HepG2 (cell line): ENCODE results near the gene UGT1A8. TPM values are rescaled to one million over a fixed set of nuclear protein-coding genes. Genes with fewer than 3 reads are reported as not detected.

ENCODE experiments used
- ATAC-seq: fragments of 200-7000 bp; cut with Tn5 transposase; 3 replicates; pipeline ENCODE4 v1.9.1; 2020; ENCODE audit warnings: mild to moderate bottlenecking, moderate library complexity
- BruUV-seq: library from RNA; stranded (reverse); fragments of 400-500 nt; replicated peaks from 2 replicates; lab custom pipeline; 2021; lab: Mats Ljungman, UMichigan
- CTCF ChIA-PET: fragments of 300-600 bp; formaldehyde crosslinking; extraction: SDS; loops from one replicate; lab custom pipeline; 2021; ENCODE audit warnings: low total read pairs, inconsistent platforms, low intra/inter-chr PET ratio; lab: Yijun Ruan, JAX
- POLR2A ChIA-PET: fragments of 350-600 bp; sonication (Branson Sonifier 250); formaldehyde crosslinking; loops from one replicate; lab custom pipeline; 2020; ENCODE audit warnings: antibody characterized with exemption, inconsistent platforms; lab: Yijun Ruan, JAX
- DNase-seq: peaks from one replicate; pipeline ENCODE4 v3.0.0-alpha.2; 2015; ENCODE audit warnings: low spot score
- FAIRE-seq: peaks from 3 replicates; lab custom pipeline; 2011; peaks lifted over from hg19 to GRCh38; lab: Jason Lieb, UNC
- H2AFZ ChIP-seq: one replicate; pipeline ENCODE4 v1.6.1; 2011; ENCODE audit warnings: low read length, inconsistent platforms
- H3K27ac ChIP-seq: fragments of 300-600 bp; 3 replicates; pipeline ENCODE4 v1.8.0; 2011; ENCODE audit warnings: mixed run types, mild to moderate bottlenecking, mixed read lengths, low read length, inconsistent platforms; ENCODE audit not compliant: insufficient read depth; ENCODE audit errors: extremely low read length
- H3K27me3 ChIP-seq, 2 experiments: fragments of 200-600 bp in 1 of 2; 2 replicates in 1 of 2; 3 replicates in 1 of 2; pipeline versions ENCODE4 v1.6.0 to v1.8.0; 2011; ENCODE audit warnings: low read length in 2 of 2, mild to moderate bottlenecking in 2 of 2, moderate library complexity in 2 of 2, inconsistent platforms in 1 of 2; ENCODE audit not compliant: insufficient read depth in 2 of 2, control insufficient read depth in 1 of 2
- H3K36me3 ChIP-seq, 2 experiments: fragments of 200-600 bp in 1 of 2; replicated peaks in 1 of 2; 2 replicates in 1 of 2; 3 replicates in 1 of 2; pipeline versions ENCODE4 v1.5.1 to v1.8.0; 2011; ENCODE audit warnings: low read length in 2 of 2, inconsistent platforms in 1 of 2; ENCODE audit not compliant: insufficient read depth in 2 of 2, control insufficient read depth in 1 of 2
- H3K4me1 ChIP-seq: 2 replicates; pipeline ENCODE4 v1.5.1; 2012; ENCODE audit warnings: low read length, inconsistent platforms; ENCODE audit not compliant: insufficient read depth
- H3K4me2 ChIP-seq: 2 replicates; pipeline ENCODE4 v1.6.0; 2011; ENCODE audit warnings: low read depth, low read length, inconsistent platforms
- H3K4me3 ChIP-seq, 3 experiments: fragments of 200-600 bp in 1 of 3; sonication (generic), shearing (Covaris generic) in 1 of 3; replicated peaks in 1 of 3; 2 replicates each; pipeline ENCODE4 v1.5.1; 2011 to 2016; ENCODE audit warnings: low read length in 3 of 3, inconsistent platforms in 2 of 3, low read depth in 2 of 3, mild to moderate bottlenecking in 2 of 3, control low read depth in 1 of 3, mixed read lengths in 1 of 3; ENCODE audit not compliant: insufficient read depth in 1 of 3
- H3K79me2 ChIP-seq: one replicate; pipeline ENCODE4 v1.6.1; 2011; ENCODE audit warnings: low read length, inconsistent platforms; ENCODE audit not compliant: insufficient read depth
- H3K9ac ChIP-seq: 2 replicates; pipeline ENCODE4 v1.6.0; 2011; ENCODE audit warnings: mild to moderate bottlenecking, low read depth, low read length, inconsistent platforms; ENCODE audit not compliant: insufficient read depth
- H3K9me3 ChIP-seq: 2 replicates; pipeline ENCODE4 v1.5.1; 2012; ENCODE audit warnings: mild to moderate bottlenecking, low read length
- H4K20me1 ChIP-seq: 2 replicates; pipeline ENCODE4 v1.6.0; 2011; ENCODE audit warnings: inconsistent platforms, mild to moderate bottlenecking, low read length, moderate library complexity; ENCODE audit not compliant: insufficient read depth
- NCOR1 ChIP-seq: fragments of 200-600 bp; sonication (generic); IDR thresholded peaks from 2 replicates; pipeline ENCODE4 v1.7.0; 2017; ENCODE audit warnings: antibody characterized with exemption, low read length, borderline replicate concordance
- RBAK ChIP-seq: sonication (generic); formaldehyde crosslinking; IDR thresholded peaks from 2 replicates; pipeline ENCODE4 v1.5.1; 2020; ENCODE audit warnings: mild to moderate bottlenecking, missing genetic modification reagents
- SPEN ChIP-seq: sonication (generic); formaldehyde crosslinking; IDR thresholded peaks from 2 replicates; pipeline ENCODE4 v1.5.1; 2020; ENCODE audit warnings: low read depth, mild to moderate bottlenecking, missing genetic modification reagents
- ZNF333 ChIP-seq: sonication (generic); formaldehyde crosslinking; IDR thresholded peaks from 2 replicates; pipeline ENCODE4 v1.4.0; 2020; ENCODE audit warnings: mild to moderate bottlenecking, missing genetic modification reagents, borderline replicate concordance
- ZNF430 ChIP-seq: sonication (generic); formaldehyde crosslinking; IDR thresholded peaks from 2 replicates; pipeline ENCODE4 v1.9.0; 2021; ENCODE audit warnings: mild to moderate bottlenecking, missing genetic modification reagents
- ZNF619 ChIP-seq: sonication (generic); formaldehyde crosslinking; IDR thresholded peaks from 2 replicates; pipeline ENCODE4 v1.4.0; 2020; ENCODE audit warnings: mild to moderate bottlenecking, missing genetic modification reagents
- ZNF737 ChIP-seq: sonication (generic); formaldehyde crosslinking; IDR thresholded peaks from 2 replicates; pipeline ENCODE4 v1.5.0; 2020; ENCODE audit warnings: missing genetic modification reagents, mild to moderate bottlenecking, borderline replicate concordance
- ZZZ3 ChIP-seq: sonication (generic); formaldehyde crosslinking; IDR thresholded peaks from 2 replicates; pipeline ENCODE4 v1.4.0; 2020; ENCODE audit warnings: missing genetic modification reagents, mild to moderate bottlenecking, borderline replicate concordance
- whole genome bisulfite sequencing: methylation state at CpG from one replicate; pipeline ENCODE4 v1.1.6; 2017; ENCODE audit warnings: low lambda C conversion rate; 5-methylcytosine and 5-hydroxymethylcytosine counted together
- in situ Hi-C: cut with HindIII; loops from 2 replicates; pipeline ENCODE4 v1.10.0; 2017; ENCODE audit warnings: low pct_unique_long_range_greater_than_20kb; ENCODE audit not compliant: extremely low pct_ligation_motif_present
- intact Hi-C: fragments of 100-400 bp; cut with micrococcal nuclease; formaldehyde crosslinking; loops from one replicate; pipeline ENCODE4 v1.10.0; 2022; ENCODE audit not compliant: unreplicated experiment
- polyA plus RNA-seq, 8 experiments: library from polyadenylated mRNA; depleted of rRNA in 3 of 8; stranded (reverse) in 7 of 8; unstranded in 1 of 8; fragments of >200 nt; fragmentation: Illumina TruSeq in 4 of 8; extraction: Trizol in 4 of 8; gene quantifications; 2 replicates each; pipeline versions ENCODE4 v1.2.1 to v1.2.3, GENCODE V29; 2011 to 2016; ENCODE audit warnings: low read depth in 4 of 8, missing spikeins in 1 of 8, mixed read lengths in 1 of 8; ENCODE audit not compliant: insufficient read depth in 1 of 8
- total RNA-seq, 5 experiments: library from RNA; depleted of rRNA; stranded (reverse); fragments of >200 nt; fragmentation: Illumina TruSeq; extraction: Trizol; gene quantifications; 2 replicates each; pipeline ENCODE4 v1.2.3, GENCODE V29; 2016; ENCODE audit warnings: low read depth in 1 of 5
- TF ChIP-seq, protein P1 (sequence below): sonication (generic); formaldehyde crosslinking; conservative IDR thresholded peaks from 2 replicates; pipeline ENCODE4 v1.4.0; 2020; ENCODE audit warnings: missing genetic modification reagents
- TF ChIP-seq, protein P2 (sequence below): sonication (generic); formaldehyde crosslinking; IDR thresholded peaks from 2 replicates; pipeline ENCODE4 v1.5.1; 2020; ENCODE audit warnings: mild to moderate bottlenecking, missing genetic modification reagents, moderate library complexity
- TF ChIP-seq, protein P3 (sequence below): sonication (generic); formaldehyde crosslinking; IDR thresholded peaks from 2 replicates; pipeline ENCODE4 v1.5.0; 2020; ENCODE audit warnings: missing genetic modification reagents
- TF ChIP-seq, protein P4 (sequence below): sonication (generic); formaldehyde crosslinking; IDR thresholded peaks from 2 replicates; pipeline ENCODE4 v1.4.0; 2020; ENCODE audit warnings: missing genetic modification reagents

UGT1A8 gene
- total and polyA plus RNA-seq, 2 of the 13 experiments (the other 11 are each of a cell fraction or from before 2014, with no cell fraction given), result not detected

DNA sequence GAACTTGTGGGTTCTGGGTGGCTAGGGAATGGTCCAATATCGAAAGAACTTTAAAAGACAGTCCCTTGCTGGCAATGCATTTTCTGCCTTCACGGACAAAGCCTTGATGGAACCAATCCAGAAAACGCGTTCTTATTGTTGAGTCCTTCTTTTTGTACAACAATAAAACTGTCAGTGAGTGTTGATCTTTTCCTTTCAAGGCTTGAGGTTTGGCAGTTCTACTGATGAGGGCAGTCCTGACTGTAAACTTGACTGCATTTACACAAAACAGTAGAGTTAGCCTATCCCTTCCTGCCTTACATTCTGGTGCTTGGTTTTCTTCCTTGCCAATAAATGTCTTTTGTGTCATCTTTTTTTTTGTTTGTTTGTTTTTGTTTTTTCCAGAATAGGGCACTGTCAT is 61.8 kb downstream of the UGT1A8 start (continued):
- TF ChIP-seq, protein P1, sequence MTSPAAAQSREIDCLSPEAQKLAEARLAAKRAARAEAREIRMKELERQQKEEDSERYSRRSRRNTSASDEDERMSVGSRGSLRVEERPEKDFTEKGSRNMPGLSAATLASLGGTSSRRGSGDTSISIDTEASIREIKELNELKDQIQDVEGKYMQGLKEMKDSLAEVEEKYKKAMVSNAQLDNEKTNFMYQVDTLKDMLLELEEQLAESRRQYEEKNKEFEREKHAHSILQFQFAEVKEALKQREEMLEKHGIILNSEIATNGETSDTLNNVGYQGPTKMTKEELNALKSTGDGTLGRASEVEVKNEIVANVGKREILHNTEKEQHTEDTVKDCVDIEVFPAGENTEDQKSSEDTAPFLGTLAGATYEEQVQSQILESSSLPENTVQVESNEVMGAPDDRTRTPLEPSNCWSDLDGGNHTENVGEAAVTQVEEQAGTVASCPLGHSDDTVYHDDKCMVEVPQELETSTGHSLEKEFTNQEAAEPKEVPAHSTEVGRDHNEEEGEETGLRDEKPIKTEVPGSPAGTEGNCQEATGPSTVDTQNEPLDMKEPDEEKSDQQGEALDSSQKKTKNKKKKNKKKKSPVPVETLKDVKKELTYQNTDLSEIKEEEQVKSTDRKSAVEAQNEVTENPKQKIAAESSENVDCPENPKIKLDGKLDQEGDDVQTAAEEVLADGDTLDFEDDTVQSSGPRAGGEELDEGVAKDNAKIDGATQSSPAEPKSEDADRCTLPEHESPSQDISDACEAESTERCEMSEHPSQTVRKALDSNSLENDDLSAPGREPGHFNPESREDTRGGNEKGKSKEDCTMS (CRISPR knock-in tag), result no peak
- TF ChIP-seq, protein P2, sequence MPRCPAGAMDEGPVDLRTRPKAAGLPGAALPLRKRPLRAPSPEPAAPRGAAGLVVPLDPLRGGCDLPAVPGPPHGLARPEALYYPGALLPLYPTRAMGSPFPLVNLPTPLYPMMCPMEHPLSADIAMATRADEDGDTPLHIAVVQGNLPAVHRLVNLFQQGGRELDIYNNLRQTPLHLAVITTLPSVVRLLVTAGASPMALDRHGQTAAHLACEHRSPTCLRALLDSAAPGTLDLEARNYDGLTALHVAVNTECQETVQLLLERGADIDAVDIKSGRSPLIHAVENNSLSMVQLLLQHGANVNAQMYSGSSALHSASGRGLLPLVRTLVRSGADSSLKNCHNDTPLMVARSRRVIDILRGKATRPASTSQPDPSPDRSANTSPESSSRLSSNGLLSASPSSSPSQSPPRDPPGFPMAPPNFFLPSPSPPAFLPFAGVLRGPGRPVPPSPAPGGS (CRISPR knock-in tag), result no peak
- TF ChIP-seq, all 625 proteins: peak for 0

DNA sequence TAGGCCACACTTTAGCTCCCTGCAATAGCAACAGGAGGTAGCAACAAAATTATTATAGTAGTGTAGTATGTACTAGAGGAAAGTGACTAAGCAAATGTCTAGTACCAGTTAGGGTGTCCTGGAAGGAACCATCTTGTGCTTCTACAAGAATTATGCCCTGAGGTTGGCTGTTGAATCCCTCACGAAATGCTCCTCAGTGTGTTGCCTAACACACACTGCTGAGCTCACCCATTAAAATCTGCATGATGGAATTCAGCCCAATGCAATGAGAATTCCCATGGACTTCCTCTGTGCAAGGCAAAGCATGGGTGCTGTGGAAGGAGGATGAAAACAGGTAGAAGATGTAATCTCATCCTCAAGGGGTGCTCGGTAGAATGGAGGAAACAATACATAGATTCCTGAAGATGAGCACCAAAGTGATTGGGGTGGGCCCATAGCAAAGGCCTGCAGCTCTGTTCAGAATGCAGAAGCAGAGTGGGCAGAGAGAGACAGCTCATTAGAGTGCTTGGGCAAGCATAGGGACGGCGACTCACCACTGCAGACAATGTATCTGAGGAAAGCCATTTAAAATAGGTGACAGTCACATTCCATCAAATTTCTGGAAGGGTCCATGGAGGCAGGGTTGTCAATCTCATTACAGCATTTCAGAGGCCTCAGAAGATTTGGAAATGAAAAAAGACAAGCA is 63.1 kb downstream of the UGT1A8 start:
- intact Hi-C loops (no loop called here), in situ Hi-C loops (no loop called here)
- Histone ChIP-seq H3K4me2 (no peak overlapping the region), H3K9me3 (no peaks in the 10 kb centered on the region), H3K4me3 (no peak overlapping the region), H3K9ac (no peak overlapping the region), H2AFZ (no peak overlapping the region), H3K36me3 (no peaks in the 10 kb centered on the region), H3K27ac (no peak overlapping the region), H4K20me1 (no peaks in the 10 kb centered on the region), H3K79me2 (no peaks in the 10 kb centered on the region), H3K4me1 (no peaks in the 10 kb centered on the region), H3K27me3 (no peaks in the 10 kb centered on the region)
- FAIRE-seq (no peak), ATAC-seq (no peak), DNase-seq (no peak)
- 56% methylated on average over 4 of the region's 4 CpGs for WGBS
- no TSS peak for BruUV-seq
- ChIA-PET POLR2A (no interaction called here), CTCF (no interaction called here)
- TF ChIP-seq, protein P3, sequence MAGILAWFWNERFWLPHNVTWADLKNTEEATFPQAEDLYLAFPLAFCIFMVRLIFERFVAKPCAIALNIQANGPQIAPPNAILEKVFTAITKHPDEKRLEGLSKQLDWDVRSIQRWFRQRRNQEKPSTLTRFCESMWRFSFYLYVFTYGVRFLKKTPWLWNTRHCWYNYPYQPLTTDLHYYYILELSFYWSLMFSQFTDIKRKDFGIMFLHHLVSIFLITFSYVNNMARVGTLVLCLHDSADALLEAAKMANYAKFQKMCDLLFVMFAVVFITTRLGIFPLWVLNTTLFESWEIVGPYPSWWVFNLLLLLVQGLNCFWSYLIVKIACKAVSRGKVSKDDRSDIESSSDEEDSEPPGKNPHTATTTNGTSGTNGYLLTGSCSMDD (CRISPR knock-in tag), result no peak
- no peak for TF ChIP-seq ZZZ3 (CRISPR knock-in tag)
- no peak for TF ChIP-seq ZNF737
- TF ChIP-seq RBAK (CRISPR knock-in tag), result no peak
- TF ChIP-seq NCOR1, result no peak
- no peak for TF ChIP-seq ZNF619 (CRISPR knock-in tag)
- TF ChIP-seq SPEN (CRISPR knock-in tag), result no peak
- TF ChIP-seq, protein P4, sequence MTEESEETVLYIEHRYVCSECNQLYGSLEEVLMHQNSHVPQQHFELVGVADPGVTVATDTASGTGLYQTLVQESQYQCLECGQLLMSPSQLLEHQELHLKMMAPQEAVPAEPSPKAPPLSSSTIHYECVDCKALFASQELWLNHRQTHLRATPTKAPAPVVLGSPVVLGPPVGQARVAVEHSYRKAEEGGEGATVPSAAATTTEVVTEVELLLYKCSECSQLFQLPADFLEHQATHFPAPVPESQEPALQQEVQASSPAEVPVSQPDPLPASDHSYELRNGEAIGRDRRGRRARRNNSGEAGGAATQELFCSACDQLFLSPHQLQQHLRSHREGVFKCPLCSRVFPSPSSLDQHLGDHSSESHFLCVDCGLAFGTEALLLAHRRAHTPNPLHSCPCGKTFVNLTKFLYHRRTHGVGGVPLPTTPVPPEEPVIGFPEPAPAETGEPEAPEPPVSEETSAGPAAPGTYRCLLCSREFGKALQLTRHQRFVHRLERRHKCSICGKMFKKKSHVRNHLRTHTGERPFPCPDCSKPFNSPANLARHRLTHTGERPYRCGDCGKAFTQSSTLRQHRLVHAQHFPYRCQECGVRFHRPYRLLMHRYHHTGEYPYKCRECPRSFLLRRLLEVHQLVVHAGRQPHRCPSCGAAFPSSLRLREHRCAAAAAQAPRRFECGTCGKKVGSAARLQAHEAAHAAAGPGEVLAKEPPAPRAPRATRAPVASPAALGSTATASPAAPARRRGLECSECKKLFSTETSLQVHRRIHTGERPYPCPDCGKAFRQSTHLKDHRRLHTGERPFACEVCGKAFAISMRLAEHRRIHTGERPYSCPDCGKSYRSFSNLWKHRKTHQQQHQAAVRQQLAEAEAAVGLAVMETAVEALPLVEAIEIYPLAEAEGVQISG (CRISPR knock-in tag), result no peak
- TF ChIP-seq ZNF333 (CRISPR knock-in tag), result no peak
- TF ChIP-seq ZNF430 (CRISPR knock-in tag), result no peak
